ENCODE data around the gene DAB2. TPM values are rescaled to one million over a fixed set of nuclear protein-coding genes. Genes with fewer than 3 reads are reported as not detected.

DAB2 gene
- total RNA-seq, 1 donor from 2014 or later, result 195 TPM

DNA sequence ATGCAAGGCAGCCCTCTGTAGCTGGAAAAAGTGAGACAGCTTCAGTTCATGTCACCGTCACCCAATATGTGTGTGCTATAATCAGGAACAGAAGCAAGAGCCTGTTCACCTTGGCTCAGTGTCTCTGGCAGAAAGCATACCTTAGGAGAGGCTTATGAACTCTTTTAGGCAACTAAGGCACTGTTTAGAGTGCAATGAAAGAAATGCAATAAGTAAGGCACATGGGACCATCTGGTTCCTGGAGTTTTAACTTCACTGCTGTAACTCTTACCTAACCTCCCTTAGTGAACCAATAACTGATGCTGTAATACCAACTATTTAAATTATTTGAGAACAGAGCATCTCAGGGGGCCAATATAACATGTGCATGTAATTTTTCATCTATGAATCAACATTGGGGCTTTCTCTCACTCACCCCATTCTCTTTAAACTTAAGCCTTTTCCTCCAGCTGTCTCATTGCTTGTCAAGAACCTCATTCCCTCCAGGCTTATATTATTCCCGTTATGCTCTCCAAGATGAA, 92.9 kb downstream of the DAB2 start:
- no peaks in the 10 kb centered on the region for H3K9me3 Mint-ChIP-seq (ENCODE audit: unreplicated experiment)
- H3K36me3 Mint-ChIP-seq (ENCODE audit: unreplicated experiment), result no peaks in the 10 kb centered on the region
- DNase-seq (ENCODE audit: extremely low spot score, unreplicated experiment), result no peak
- H3K27ac Mint-ChIP-seq (ENCODE audit: unreplicated experiment), result no peak overlapping the region
- H3K4me3 Mint-ChIP-seq (ENCODE audit: unreplicated experiment), result no peak overlapping the region
- TF ChIP-seq, protein P1, sequence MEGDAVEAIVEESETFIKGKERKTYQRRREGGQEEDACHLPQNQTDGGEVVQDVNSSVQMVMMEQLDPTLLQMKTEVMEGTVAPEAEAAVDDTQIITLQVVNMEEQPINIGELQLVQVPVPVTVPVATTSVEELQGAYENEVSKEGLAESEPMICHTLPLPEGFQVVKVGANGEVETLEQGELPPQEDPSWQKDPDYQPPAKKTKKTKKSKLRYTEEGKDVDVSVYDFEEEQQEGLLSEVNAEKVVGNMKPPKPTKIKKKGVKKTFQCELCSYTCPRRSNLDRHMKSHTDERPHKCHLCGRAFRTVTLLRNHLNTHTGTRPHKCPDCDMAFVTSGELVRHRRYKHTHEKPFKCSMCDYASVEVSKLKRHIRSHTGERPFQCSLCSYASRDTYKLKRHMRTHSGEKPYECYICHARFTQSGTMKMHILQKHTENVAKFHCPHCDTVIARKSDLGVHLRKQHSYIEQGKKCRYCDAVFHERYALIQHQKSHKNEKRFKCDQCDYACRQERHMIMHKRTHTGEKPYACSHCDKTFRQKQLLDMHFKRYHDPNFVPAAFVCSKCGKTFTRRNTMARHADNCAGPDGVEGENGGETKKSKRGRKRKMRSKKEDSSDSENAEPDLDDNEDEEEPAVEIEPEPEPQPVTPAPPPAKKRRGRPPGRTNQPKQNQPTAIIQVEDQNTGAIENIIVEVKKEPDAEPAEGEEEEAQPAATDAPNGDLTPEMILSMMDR (IDR thresholded peaks at IDR 0.05), result no peak
- peaks cover 41% of the 10 kb centered on the region for H3K27me3 Mint-ChIP-seq (ENCODE audit: unreplicated experiment)
- H3K4me1 Mint-ChIP-seq (ENCODE audit: unreplicated experiment), result no peaks in the 10 kb centered on the region

DNA sequence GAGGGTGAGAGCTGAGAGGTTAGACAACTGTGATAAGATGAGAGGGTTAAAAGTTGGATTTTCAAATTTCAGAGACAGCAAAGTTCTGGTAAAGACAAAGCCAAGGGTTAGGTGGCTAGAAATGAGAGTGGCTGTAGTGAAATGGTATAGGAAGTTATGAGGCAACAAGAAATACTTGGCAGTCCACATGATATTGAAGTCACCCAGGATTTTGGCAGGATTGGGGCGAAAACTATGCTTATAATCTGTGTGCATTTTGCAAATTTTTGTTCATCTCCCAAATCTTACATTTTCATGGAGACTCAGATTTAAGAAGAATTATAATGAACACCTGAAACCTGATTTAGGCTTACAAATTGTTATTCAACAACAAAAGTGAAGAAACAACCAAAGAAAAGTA, 96.0 kb downstream of the DAB2 start:
- DNase-seq (ENCODE audit: extremely low spot score, unreplicated experiment), result no peak
- Mint-ChIP-seq H3K27ac (ENCODE audit: unreplicated experiment) (no peak overlapping the region), H3K4me1 (ENCODE audit: unreplicated experiment) (no peaks in the 10 kb centered on the region), H3K4me3 (ENCODE audit: unreplicated experiment) (no peak overlapping the region), H3K9me3 (ENCODE audit: unreplicated experiment) (no peaks in the 10 kb centered on the region), H3K27me3 (ENCODE audit: unreplicated experiment) (peaks cover 45% of the 10 kb centered on the region), H3K36me3 (ENCODE audit: unreplicated experiment) (no peaks in the 10 kb centered on the region)
- TF ChIP-seq, protein P1 (IDR thresholded peaks at IDR 0.05), result no peak

DNA sequence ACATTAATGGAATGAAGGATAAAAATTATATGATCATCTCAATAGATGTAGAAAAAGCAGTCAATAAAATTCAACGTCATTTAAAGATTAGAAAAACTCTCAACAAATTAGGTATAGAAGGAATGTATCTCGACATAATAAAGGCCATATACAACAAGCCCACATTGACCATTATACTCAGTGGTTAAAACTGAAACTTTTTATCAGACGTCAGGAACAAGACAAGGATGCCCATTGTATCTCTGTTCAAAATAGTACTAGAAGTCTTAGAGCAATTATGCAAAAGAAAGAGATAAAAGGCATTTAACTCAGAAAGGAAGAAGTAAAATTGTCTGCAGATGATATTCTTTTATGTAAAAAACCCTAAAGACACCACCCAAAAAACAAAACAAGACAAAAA, 101.2 kb downstream of the DAB2 start:
- Mint-ChIP-seq H3K27ac (ENCODE audit: unreplicated experiment) (no peak overlapping the region), H3K27me3 (ENCODE audit: unreplicated experiment) (peaks cover 43% of the 10 kb centered on the region), H3K4me3 (ENCODE audit: unreplicated experiment) (no peak overlapping the region), H3K36me3 (ENCODE audit: unreplicated experiment) (no peaks in the 10 kb centered on the region), H3K4me1 (ENCODE audit: unreplicated experiment) (no peaks in the 10 kb centered on the region), H3K9me3 (ENCODE audit: unreplicated experiment) (peaks cover 4% of the 10 kb centered on the region)
- no peak for DNase-seq (ENCODE audit: extremely low spot score, unreplicated experiment)
- TF ChIP-seq, protein P1 (IDR thresholded peaks at IDR 0.05), result no peak

Other genes with a start within 250 kb of the DAB2 start
- gene FYB1, start 205.4 kb downstream of the DAB2 start, total RNA-seq, result not detected in 2 replicates
- gene C9, start 60.5 kb downstream of the DAB2 start, total RNA-seq, result not detected in 2 replicates